ENCODE measurements around the gene MTCL1. TPM values are rescaled to one million over a fixed set of nuclear protein-coding genes. Genes with fewer than 3 reads are reported as not detected.

MTCL1 gene
- total RNA-seq, 1 experiment from 2014 or later: 50.1 TPM

DNA sequence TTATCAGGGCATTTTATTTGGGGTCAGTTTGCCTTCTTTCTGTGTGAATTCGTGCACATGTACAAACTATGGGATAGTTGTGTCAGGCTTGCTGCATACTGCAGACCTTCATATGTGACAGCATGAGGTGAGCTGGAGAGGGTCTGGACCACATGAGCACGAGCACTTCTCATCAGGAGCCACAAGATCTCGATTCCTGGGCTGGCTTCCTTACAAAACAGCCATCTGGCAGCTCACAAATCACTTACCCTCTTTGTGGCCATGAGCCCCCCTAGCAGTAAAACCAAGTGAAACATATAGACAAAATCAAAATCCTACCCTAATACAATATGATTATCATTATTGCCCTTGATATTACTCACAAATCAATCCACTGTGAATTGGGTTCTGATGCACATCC lies 121.2 kb downstream of the MTCL1 start:
- DNase-seq (ENCODE audit: low read depth, low spot score) (no peak), ATAC-seq (no peak)
- BruUV-seq (replicated peaks): no TSS peak
- TF ChIP-seq, protein P1, sequence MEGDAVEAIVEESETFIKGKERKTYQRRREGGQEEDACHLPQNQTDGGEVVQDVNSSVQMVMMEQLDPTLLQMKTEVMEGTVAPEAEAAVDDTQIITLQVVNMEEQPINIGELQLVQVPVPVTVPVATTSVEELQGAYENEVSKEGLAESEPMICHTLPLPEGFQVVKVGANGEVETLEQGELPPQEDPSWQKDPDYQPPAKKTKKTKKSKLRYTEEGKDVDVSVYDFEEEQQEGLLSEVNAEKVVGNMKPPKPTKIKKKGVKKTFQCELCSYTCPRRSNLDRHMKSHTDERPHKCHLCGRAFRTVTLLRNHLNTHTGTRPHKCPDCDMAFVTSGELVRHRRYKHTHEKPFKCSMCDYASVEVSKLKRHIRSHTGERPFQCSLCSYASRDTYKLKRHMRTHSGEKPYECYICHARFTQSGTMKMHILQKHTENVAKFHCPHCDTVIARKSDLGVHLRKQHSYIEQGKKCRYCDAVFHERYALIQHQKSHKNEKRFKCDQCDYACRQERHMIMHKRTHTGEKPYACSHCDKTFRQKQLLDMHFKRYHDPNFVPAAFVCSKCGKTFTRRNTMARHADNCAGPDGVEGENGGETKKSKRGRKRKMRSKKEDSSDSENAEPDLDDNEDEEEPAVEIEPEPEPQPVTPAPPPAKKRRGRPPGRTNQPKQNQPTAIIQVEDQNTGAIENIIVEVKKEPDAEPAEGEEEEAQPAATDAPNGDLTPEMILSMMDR (IDR thresholded peaks at IDR 0.05): no peak
- no peak for TF ChIP-seq TCF7L2 (IDR thresholded peaks at IDR 0.05; ENCODE audit: low read depth, low read length)
- no peak for TF ChIP-seq POLR2AphosphoS5 (IDR thresholded peaks at IDR 0.05; ENCODE audit: low read depth, low read length)
- TF ChIP-seq SIN3A (IDR thresholded peaks at IDR 0.05; ENCODE audit: borderline replicate concordance, insufficient read depth, low read depth, low read length): no peak
- TF ChIP-seq, protein P2, sequence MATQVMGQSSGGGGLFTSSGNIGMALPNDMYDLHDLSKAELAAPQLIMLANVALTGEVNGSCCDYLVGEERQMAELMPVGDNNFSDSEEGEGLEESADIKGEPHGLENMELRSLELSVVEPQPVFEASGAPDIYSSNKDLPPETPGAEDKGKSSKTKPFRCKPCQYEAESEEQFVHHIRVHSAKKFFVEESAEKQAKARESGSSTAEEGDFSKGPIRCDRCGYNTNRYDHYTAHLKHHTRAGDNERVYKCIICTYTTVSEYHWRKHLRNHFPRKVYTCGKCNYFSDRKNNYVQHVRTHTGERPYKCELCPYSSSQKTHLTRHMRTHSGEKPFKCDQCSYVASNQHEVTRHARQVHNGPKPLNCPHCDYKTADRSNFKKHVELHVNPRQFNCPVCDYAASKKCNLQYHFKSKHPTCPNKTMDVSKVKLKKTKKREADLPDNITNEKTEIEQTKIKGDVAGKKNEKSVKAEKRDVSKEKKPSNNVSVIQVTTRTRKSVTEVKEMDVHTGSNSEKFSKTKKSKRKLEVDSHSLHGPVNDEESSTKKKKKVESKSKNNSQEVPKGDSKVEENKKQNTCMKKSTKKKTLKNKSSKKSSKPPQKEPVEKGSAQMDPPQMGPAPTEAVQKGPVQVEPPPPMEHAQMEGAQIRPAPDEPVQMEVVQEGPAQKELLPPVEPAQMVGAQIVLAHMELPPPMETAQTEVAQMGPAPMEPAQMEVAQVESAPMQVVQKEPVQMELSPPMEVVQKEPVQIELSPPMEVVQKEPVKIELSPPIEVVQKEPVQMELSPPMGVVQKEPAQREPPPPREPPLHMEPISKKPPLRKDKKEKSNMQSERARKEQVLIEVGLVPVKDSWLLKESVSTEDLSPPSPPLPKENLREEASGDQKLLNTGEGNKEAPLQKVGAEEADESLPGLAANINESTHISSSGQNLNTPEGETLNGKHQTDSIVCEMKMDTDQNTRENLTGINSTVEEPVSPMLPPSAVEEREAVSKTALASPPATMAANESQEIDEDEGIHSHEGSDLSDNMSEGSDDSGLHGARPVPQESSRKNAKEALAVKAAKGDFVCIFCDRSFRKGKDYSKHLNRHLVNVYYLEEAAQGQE (IDR thresholded peaks at IDR 0.05; ENCODE audit: insufficient read depth in 1 of 2, low read depth in 2 of 2, low read length in 1 of 2): no peak
- intact Hi-C loops (cut with micrococcal nuclease; ENCODE audit: unreplicated experiment) (no loop called here), in situ Hi-C loops (cut with HindIII; ENCODE audit: low pct_unique_long_range_greater_than_20kb, low sequenced_read_pairs) (no loop called here)
- peaks cover 2% of the 10 kb centered on the region; the same call in 1 of the 2 replicates for H3K36me3 ChIP-seq (ENCODE audit: control insufficient read depth, insufficient read depth, low read length)
- H3K4me3 ChIP-seq (ENCODE audit: low read depth in 2 of 2, low read length in 2 of 2): no peak overlapping the region
- no peaks in the 10 kb centered on the region for H3K4me1 ChIP-seq (ENCODE audit: control insufficient read depth, insufficient read depth, low read length)
- ChIA-PET POLR2A (no interaction called here), CTCF (no interaction called here)
- no peaks in the 10 kb centered on the region for H3K9me3 ChIP-seq (ENCODE audit: control insufficient read depth, insufficient read depth, low read depth, low read length)
- no peak overlapping the region for H3K27ac ChIP-seq (ENCODE audit: low read length)
- no peaks in the 10 kb centered on the region for H3K27me3 ChIP-seq (ENCODE audit: control insufficient read depth, insufficient read depth, low read length)

DNA sequence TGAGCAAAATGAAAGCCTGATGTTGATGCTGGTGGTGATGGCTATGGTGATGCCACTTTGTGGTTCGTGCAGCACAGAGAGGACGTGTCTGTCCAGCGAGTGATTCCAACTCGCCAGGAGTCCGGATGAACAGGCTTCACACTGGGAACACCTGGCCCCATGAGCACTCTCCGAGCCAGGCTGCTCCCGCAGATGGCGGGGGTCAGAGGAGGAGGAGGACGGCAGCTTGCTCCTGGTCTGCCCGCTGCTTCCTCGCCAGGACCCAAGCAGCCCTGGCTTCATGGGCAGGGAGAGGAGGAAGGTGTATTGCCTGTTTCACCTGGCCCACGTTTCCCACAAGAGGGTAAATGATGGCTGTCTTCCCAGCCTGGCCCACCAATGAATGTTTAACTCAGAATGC lies 121.6 kb downstream of the MTCL1 start:
- in situ Hi-C loops (cut with HindIII; ENCODE audit: low pct_unique_long_range_greater_than_20kb, low sequenced_read_pairs): no loop called here
- H3K27ac ChIP-seq (ENCODE audit: low read length): no peak overlapping the region
- BruUV-seq (replicated peaks): no TSS peak
- intact Hi-C loops (cut with micrococcal nuclease; ENCODE audit: unreplicated experiment): no loop called here
- no peak overlapping the region for H3K4me3 ChIP-seq (ENCODE audit: low read depth in 2 of 2, low read length in 2 of 2)
- H3K4me1 ChIP-seq (ENCODE audit: control insufficient read depth, insufficient read depth, low read length): no peaks in the 10 kb centered on the region
- no peaks in the 10 kb centered on the region for H3K27me3 ChIP-seq (ENCODE audit: control insufficient read depth, insufficient read depth, low read length)
- H3K36me3 ChIP-seq (ENCODE audit: control insufficient read depth, insufficient read depth, low read length): no peaks in the 10 kb centered on the region; the same call in 1 of the 2 replicates
- no peak for DNase-seq (ENCODE audit: low read depth, low spot score)
- POLR2A ChIA-PET: no interaction called here
- ATAC-seq: no peak
- H3K9me3 ChIP-seq (ENCODE audit: control insufficient read depth, insufficient read depth, low read depth, low read length): no peaks in the 10 kb centered on the region
- TF ChIP-seq SIN3A (IDR thresholded peaks at IDR 0.05; ENCODE audit: borderline replicate concordance, insufficient read depth, low read depth, low read length) (no peak), TCF7L2 (IDR thresholded peaks at IDR 0.05; ENCODE audit: low read depth, low read length) (no peak), POLR2AphosphoS5 (IDR thresholded peaks at IDR 0.05; ENCODE audit: low read depth, low read length) (no peak)
- TF ChIP-seq, protein P1 (IDR thresholded peaks at IDR 0.05): no peak
- TF ChIP-seq, protein P2 (IDR thresholded peaks at IDR 0.05; ENCODE audit: insufficient read depth in 1 of 2, low read depth in 2 of 2, low read length in 1 of 2): no peak
- CTCF ChIA-PET: no interaction called here
